Activated CD4-positive, alpha-beta T cell treated with anti-CD3 and anti-CD28 coated beads for 36 hours (primary cell): ENCODE data around the gene ZC3H4. TPM values are rescaled to one million over a fixed set of nuclear protein-coding genes. Genes with fewer than 3 reads are reported as not detected.
A peak's percentile ranks its signal among the peaks of the same experiment; 100 is the strongest.
"Not testable (repeated sequence)": the region's sequence is repeated elsewhere in the genome, so short reads cannot be mapped to it uniquely, and the experiment has no call there.

ENCODE experiments used
- ATAC-seq: fragments of 200-7000 bp; cut with Tn5 transposase; one replicate; pipeline ENCODE4 v1.10.0; 2021; ENCODE audit warnings: mild to moderate bottlenecking, moderate library complexity
- CTCF ChIA-PET: fragments of 350-600 bp; sonication (Branson Sonifier 250); formaldehyde crosslinking; loops from one replicate; lab custom pipeline; 2021; ENCODE audit warnings: antibody characterized with exemption; lab: Charles Lee
- POLR2A ChIA-PET: fragments of 350-600 bp; sonication (Branson Sonifier 250); formaldehyde crosslinking; loops from one replicate; lab custom pipeline; 2021; ENCODE audit warnings: antibody characterized with exemption, inconsistent platforms; lab: Charles Lee
- DNase-seq: peaks from one replicate; pipeline ENCODE4 v3.0.0-alpha.2; 2020
- H3K27ac Mint-ChIP-seq: one replicate; pipeline ENCODE4 v1.8.0; 2021; ENCODE audit warnings: mixed read lengths
- H3K27me3 Mint-ChIP-seq: one replicate; pipeline ENCODE4 v1.8.0; 2021; ENCODE audit warnings: mixed read lengths
- H3K36me3 Mint-ChIP-seq: one replicate; pipeline ENCODE4 v1.8.0; 2021; ENCODE audit warnings: low read depth, mixed read lengths
- H3K4me1 Mint-ChIP-seq: one replicate; pipeline ENCODE4 v1.8.0; 2021; ENCODE audit warnings: mixed read lengths
- H3K4me3 Mint-ChIP-seq: one replicate; pipeline ENCODE4 v1.8.0; 2021; ENCODE audit warnings: mild to moderate bottlenecking, moderate library complexity, mixed read lengths
- H3K9me3 Mint-ChIP-seq: one replicate; pipeline ENCODE4 v1.8.0; 2021; ENCODE audit warnings: low read depth, mixed read lengths
- intact Hi-C, 2 experiments: fragments of 100-400 bp; cut with DNase I in 1 of 2; cut with micrococcal nuclease in 1 of 2; formaldehyde crosslinking; loops; one replicate each; pipeline versions ENCODE4 v1.14.2 to v1.15.1; 2022 to 2024; cut with DNase I, micrococcal nuclease
- total RNA-seq, 2 experiments: library from RNA; stranded (reverse); gene quantifications; one replicate each; pipeline ENCODE4 v1.2.3, GENCODE V29; 2021

Gene ZC3H4
- total RNA-seq, 2 experiments from 2014 or later, result 88.6 to 128 TPM

- no peaks in the 10 kb centered on the region for H3K27me3 Mint-ChIP-seq
Measured at GRCh38 chr19:47152205-47152604, 38.6 kb upstream of the ZC3H4 start.

DNA sequence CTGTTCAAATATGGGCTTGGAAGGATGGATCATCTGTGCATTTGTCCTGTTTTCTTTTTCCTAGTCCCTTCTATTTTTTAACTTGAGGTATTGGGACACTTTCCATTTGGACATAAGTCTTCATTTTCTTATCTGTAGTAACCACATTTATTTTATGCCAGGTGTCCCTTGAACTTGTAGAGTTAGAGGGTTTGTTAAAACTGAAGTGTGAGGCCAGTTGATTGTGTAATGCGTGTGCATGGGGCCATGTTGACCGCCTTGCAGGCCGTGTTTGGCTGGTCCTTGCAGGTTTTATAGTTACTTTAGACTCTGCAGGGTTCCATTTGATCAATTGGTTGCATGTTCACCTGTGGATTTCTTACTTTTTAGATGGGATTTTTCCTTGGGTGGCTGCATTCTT lies 38.1 kb upstream of the ZC3H4 start:
- DNase-seq (no peak), ATAC-seq (no peak)
- intact Hi-C loops, result no loop called here
- H3K4me3 Mint-ChIP-seq, result no peak overlapping the region
- H3K27me3 Mint-ChIP-seq, result no peaks in the 10 kb centered on the region
- H3K36me3 Mint-ChIP-seq, result peaks cover 80% of the 10 kb centered on the region
- CTCF ChIA-PET, result interaction anchor here (1.0 kb wide), 2 partner anchors 14 to 59 kb away, joined by 3 read pairs; no protein-coding TSS in a partner anchor
- H3K4me1 Mint-ChIP-seq, result peaks cover 55% of the 10 kb centered on the region
- H3K27ac Mint-ChIP-seq, result peak overlapping the region; percentile 19
- POLR2A ChIA-PET, result no interaction called here
- no peaks in the 10 kb centered on the region for H3K9me3 Mint-ChIP-seq

More at GRCh38 chr19:47152205-47152604, 38.6 kb upstream of the ZC3H4 start:
- Mint-ChIP-seq H3K4me1 (peaks cover 55% of the 10 kb centered on the region), H3K27ac (no peak overlapping the region), H3K4me3 (no peak overlapping the region), H3K9me3 (no peaks in the 10 kb centered on the region), H3K36me3 (peaks cover 80% of the 10 kb centered on the region)
- CTCF ChIA-PET, result interaction anchor here (0.7 to 1.0 kb wide), 5 partner anchors 15 to 372 kb away, joined by 3 to 5 read pairs (median 3); no protein-coding TSS in a partner anchor
- no peak for DNase-seq
- no peak for ATAC-seq
- POLR2A ChIA-PET, result no interaction called here
- intact Hi-C loops, result no loop called here

DNA sequence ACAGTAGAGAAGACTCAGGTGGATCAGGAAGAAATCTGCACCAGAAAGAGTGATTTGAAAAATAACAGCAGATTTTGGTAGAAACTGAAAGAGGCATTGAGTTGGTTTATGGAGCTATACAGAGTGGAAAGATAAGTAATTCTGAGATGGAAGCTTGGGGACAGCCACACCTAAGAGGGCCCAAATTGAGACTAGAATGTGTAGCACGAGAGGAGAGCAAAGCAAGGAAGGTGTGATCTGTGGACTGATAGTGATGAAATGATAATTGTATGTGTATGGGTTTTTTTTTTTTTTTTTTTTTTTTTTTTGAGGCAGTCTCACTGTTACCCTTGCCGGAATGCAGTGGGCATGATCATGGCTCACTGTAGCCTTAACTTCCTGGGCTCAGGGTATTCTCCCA lies 33.3 kb upstream of the ZC3H4 start:
- Mint-ChIP-seq H3K27me3 (no peaks in the 10 kb centered on the region), H3K9me3 (no peaks in the 10 kb centered on the region), H3K27ac (peak overlapping the region; percentile 89), H3K36me3 (peaks cover 77% of the 10 kb centered on the region), H3K4me1 (peaks cover 77% of the 10 kb centered on the region), H3K4me3 (no peak overlapping the region)
- ChIA-PET CTCF (interaction anchor here (0.6 to 5.7 kb wide), 4 partner anchors 40 to 98 kb away, joined by 3 to 48 read pairs (median 8); no protein-coding TSS in a partner anchor), POLR2A (interaction anchor here (0.6 to 2.0 kb wide), 4 partner anchors 12 to 97 kb away, joined by 3 to 10 read pairs (median 5); partner anchors contain the start of gene ZC3H4)
- ATAC-seq (peak; percentile 77), DNase-seq (no peak)
- intact Hi-C loops, result loop anchor here (5.0 kb wide), 1 partner anchor 40 kb away; no protein-coding TSS in a partner anchor

GRCh38 chr19:47145639-47146486 lies 32.3 kb upstream of the ZC3H4 start:
- DNase-seq (no peak), ATAC-seq (peak; percentile 24)
- intact Hi-C loops, result loop anchor here (5.0 kb wide), 1 partner anchor 41 kb away; no protein-coding TSS in a partner anchor
- ChIA-PET POLR2A (interaction anchor here (0.5 to 2.0 kb wide), 5 partner anchors 12 to 98 kb away, joined by 3 to 10 read pairs (median 5); partner anchors contain the start of gene ZC3H4), CTCF (interaction anchor here (0.5 to 5.7 kb wide), 13 partner anchors 9 to 1465 kb away, joined by 3 to 48 read pairs (median 3); partner anchors contain the start of gene ZC3H4)
- peaks cover 83% of the 10 kb centered on the region for H3K4me1 Mint-ChIP-seq
- no peak overlapping the region for H3K4me3 Mint-ChIP-seq
- no peaks in the 10 kb centered on the region for H3K27me3 Mint-ChIP-seq
- H3K27ac Mint-ChIP-seq, result peak overlapping the region; percentile 89
- H3K9me3 Mint-ChIP-seq, result no peaks in the 10 kb centered on the region
- H3K36me3 Mint-ChIP-seq, result peaks cover 72% of the 10 kb centered on the region

DNA sequence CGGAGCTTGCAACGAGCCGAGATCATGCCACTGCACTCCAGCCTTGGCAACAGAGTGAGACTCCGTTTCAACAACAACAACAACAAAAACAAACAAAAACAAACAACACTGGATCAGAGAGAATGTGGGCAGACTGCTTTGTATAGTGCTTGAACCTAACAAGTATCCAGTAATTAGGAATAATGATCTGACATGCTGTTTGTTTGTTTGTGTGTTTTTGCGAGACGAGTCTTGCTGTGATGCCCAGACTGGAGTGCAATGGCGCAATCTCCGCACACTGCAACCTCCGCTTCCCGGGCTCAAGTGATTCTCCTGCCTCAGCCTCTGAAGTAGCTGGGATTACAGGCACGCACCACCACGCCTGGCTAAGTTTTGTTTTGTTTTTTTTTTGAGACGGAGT lies 31.1 kb upstream of the ZC3H4 start:
- DNase-seq (no peak), ATAC-seq (no peak)
- Mint-ChIP-seq H3K36me3 (peaks cover 63% of the 10 kb centered on the region), H3K27me3 (no peaks in the 10 kb centered on the region), H3K4me3 (no peak overlapping the region), H3K27ac (no peak overlapping the region), H3K9me3 (no peaks in the 10 kb centered on the region), H3K4me1 (peaks cover 75% of the 10 kb centered on the region)
- intact Hi-C loops, result loop anchor here (5.0 kb wide), 1 partner anchor 43 kb away; no protein-coding TSS in a partner anchor
- POLR2A ChIA-PET, result interaction anchor here (0.6 to 1.1 kb wide), 2 partner anchors 74 to 100 kb away, joined by 4 read pairs; no protein-coding TSS in a partner anchor
- CTCF ChIA-PET, result interaction anchor here (1.1 to 1.9 kb wide), 5 partner anchors 13 to 131 kb away, joined by 4 to 6 read pairs (median 6); no protein-coding TSS in a partner anchor

GRCh38 chr19:47143322-47144073 lies 29.9 kb upstream of the ZC3H4 start:
- H3K4me3 Mint-ChIP-seq, result no peak overlapping the region
- no peaks in the 10 kb centered on the region for H3K9me3 Mint-ChIP-seq
- DNase-seq (no peak), ATAC-seq (peak; percentile 61)
- peak overlapping the region; percentile 4 for H3K27ac Mint-ChIP-seq
- H3K36me3 Mint-ChIP-seq, result peaks cover 62% of the 10 kb centered on the region
- POLR2A ChIA-PET, result interaction anchor here (0.6 to 1.1 kb wide), 4 partner anchors 11 to 1351 kb away, joined by 3 to 4 read pairs (median 4); partner anchors contain the start of gene DMWD
- no peaks in the 10 kb centered on the region for H3K27me3 Mint-ChIP-seq
- CTCF ChIA-PET, result interaction anchor here (0.6 to 1.9 kb wide), 11 partner anchors 12 to 162 kb away, joined by 3 to 6 read pairs (median 3); no protein-coding TSS in a partner anchor
- peaks cover 70% of the 10 kb centered on the region for H3K4me1 Mint-ChIP-seq
- intact Hi-C loops, result no loop called here

DNA sequence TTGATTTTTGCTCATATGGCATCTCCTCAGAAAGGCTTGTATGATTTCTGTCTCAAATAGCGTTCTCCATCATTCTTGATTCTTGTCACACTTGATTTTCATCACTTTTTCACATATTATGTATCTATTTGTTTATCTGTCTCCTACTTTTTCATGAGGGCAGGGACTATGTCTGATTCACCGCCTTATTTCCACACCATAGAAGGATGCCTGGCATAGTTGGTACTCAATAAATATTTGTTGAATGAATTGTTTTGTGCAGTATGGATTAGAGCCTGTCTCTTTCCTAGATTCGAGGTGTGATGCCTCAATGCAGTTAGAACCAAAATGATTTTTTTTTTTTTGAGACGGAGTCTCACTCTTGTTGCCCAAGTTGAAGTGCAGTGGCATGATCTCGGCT lies 29.2 kb upstream of the ZC3H4 start:
- Mint-ChIP-seq H3K9me3 (no peaks in the 10 kb centered on the region), H3K27ac (no peak overlapping the region), H3K4me3 (no peak overlapping the region), H3K27me3 (no peaks in the 10 kb centered on the region), H3K36me3 (peaks cover 56% of the 10 kb centered on the region), H3K4me1 (peaks cover 63% of the 10 kb centered on the region)
- intact Hi-C loops, result no loop called here
- ChIA-PET POLR2A (interaction anchor here (0.6 to 0.8 kb wide), 2 partner anchors 70 to 1350 kb away, joined by 3 to 4 read pairs; partner anchors contain the start of gene DMWD), CTCF (interaction anchor here (0.6 to 0.9 kb wide), 5 partner anchors 16 to 72 kb away, joined by 3 to 4 read pairs (median 3); no protein-coding TSS in a partner anchor)
- ATAC-seq (no peak), DNase-seq (no peak)

- Mint-ChIP-seq H3K4me3 (no peak overlapping the region), H3K27me3 (no peaks in the 10 kb centered on the region), H3K36me3 (peaks cover 51% of the 10 kb centered on the region), H3K27ac (no peak overlapping the region), H3K9me3 (no peaks in the 10 kb centered on the region), H3K4me1 (peaks cover 58% of the 10 kb centered on the region)
- no peak for ATAC-seq
- DNase-seq, result no peak
- POLR2A ChIA-PET, result no interaction called here
- intact Hi-C loops, result no loop called here
- CTCF ChIA-PET, result interaction anchor here (0.8 to 1.1 kb wide), 2 partner anchors 10 to 68 kb away, joined by 3 read pairs; no protein-coding TSS in a partner anchor
Measured at GRCh38 chr19:47141695-47142094, 28.1 kb upstream of the ZC3H4 start.

GRCh38 chr19:47141252-47141651 lies 27.7 kb upstream of the ZC3H4 start:
- DNase-seq, H3K9me3 Mint-ChIP-seq, intact Hi-C loops, H3K27me3 Mint-ChIP-seq, H3K4me3 Mint-ChIP-seq: not testable (repeated sequence)
- Mint-ChIP-seq H3K27ac (peak overlapping the region; percentile 21), H3K36me3 (peaks cover 48% of the 10 kb centered on the region), H3K4me1 (peaks cover 55% of the 10 kb centered on the region)
- POLR2A ChIA-PET, result interaction anchor here (0.6 kb wide), 1 partner anchor 10 kb away, joined by 3 read pairs; no protein-coding TSS in a partner anchor
- CTCF ChIA-PET, result interaction anchor here (1.0 to 1.7 kb wide), 3 partner anchors 10 to 105 kb away, joined by 3 to 5 read pairs (median 3); no protein-coding TSS in a partner anchor
- ATAC-seq, result peak; percentile 15

GRCh38 chr19:47135156-47135555 lies 21.6 kb upstream of the ZC3H4 start:
- ATAC-seq (no peak), DNase-seq (no peak)
- Mint-ChIP-seq H3K4me1 (peaks cover 50% of the 10 kb centered on the region), H3K36me3 (peaks cover 57% of the 10 kb centered on the region), H3K27me3 (no peaks in the 10 kb centered on the region), H3K4me3 (no peak overlapping the region), H3K9me3 (peaks cover 3% of the 10 kb centered on the region), H3K27ac (no peak overlapping the region)
- intact Hi-C loops, result no loop called here
- CTCF ChIA-PET, result interaction anchor here (0.6 to 0.8 kb wide), 2 partner anchors 116 to 235 kb away, joined by 3 to 4 read pairs; partner anchors contain the start of gene NPAS1
- POLR2A ChIA-PET, result interaction anchor here (1.2 kb wide), 1 partner anchor 75 kb away, joined by 3 read pairs; no protein-coding TSS in a partner anchor
